Keratinocyte (primary cell): ENCODE measurements around the gene KIFBP. TPM values are rescaled to one million over a fixed set of nuclear protein-coding genes. Genes with fewer than 3 reads are reported as not detected.
A peak's percentile ranks its signal among the peaks of the same experiment; 100 is the strongest.

Source experiments
- DNase-seq: peaks from one replicate; pipeline ENCODE4 v3.0.0-alpha.2; 2011; ENCODE audit warnings: low read depth, missing footprints, low spot score
- FAIRE-seq: peaks from 2 replicates; lab custom pipeline; 2011; peaks lifted over from hg19 to GRCh38; lab: Jason Lieb, UNC
- H2AFZ ChIP-seq: 2 replicates; pipeline ENCODE4 v1.6.0; 2012; ENCODE audit warnings: low read length, control low read depth, inconsistent platforms; ENCODE audit not compliant: control insufficient read depth
- H3K27ac ChIP-seq: 2 replicates; pipeline ENCODE4 v1.5.1; 2011; ENCODE audit warnings: low read length; ENCODE audit not compliant: control insufficient read depth, insufficient read depth
- H3K27me3 ChIP-seq: 3 replicates; pipeline ENCODE4 v1.6.0; 2011; ENCODE audit warnings: low read length; ENCODE audit not compliant: control insufficient read depth, insufficient read depth; ENCODE audit errors: extremely low read depth
- H3K36me3 ChIP-seq, 2 experiments: 2 replicates in 1 of 2; 3 replicates in 1 of 2; pipeline ENCODE4 v1.5.1; 2011; ENCODE audit warnings: low read length in 2 of 2, mild to moderate bottlenecking in 1 of 2; ENCODE audit not compliant: control insufficient read depth in 2 of 2, insufficient read depth in 2 of 2; ENCODE audit errors: extremely low read depth in 1 of 2
- H3K4me1 ChIP-seq: 3 replicates; pipeline ENCODE4 v1.5.1; 2011; ENCODE audit warnings: low read length; ENCODE audit not compliant: control insufficient read depth, insufficient read depth; ENCODE audit errors: extremely low read depth
- H3K4me2 ChIP-seq: 3 replicates; pipeline ENCODE4 v1.6.0; 2011; ENCODE audit warnings: low read depth, low read length; ENCODE audit not compliant: control insufficient read depth, insufficient read depth; ENCODE audit errors: extremely low read depth
- H3K4me3 ChIP-seq, 3 experiments: fragments of 200-600 bp in 1 of 3; sonication (generic) in 1 of 3; 2 replicates in 2 of 3; 3 replicates in 1 of 3; pipeline ENCODE4 v1.5.1; 2011 to 2016; ENCODE audit warnings: low read length in 3 of 3, mild to moderate bottlenecking in 3 of 3, control low read depth in 2 of 3, inconsistent platforms in 1 of 3, low read depth in 1 of 3, mixed read lengths in 1 of 3, mixed run types in 1 of 3, moderate library complexity in 1 of 3; ENCODE audit not compliant: control insufficient read depth in 2 of 3, insufficient read depth in 2 of 3; ENCODE audit errors: extremely low read depth in 1 of 3
- H3K79me2 ChIP-seq: 2 replicates; pipeline ENCODE4 v1.6.0; 2012; ENCODE audit warnings: low read length; ENCODE audit not compliant: control insufficient read depth, insufficient read depth
- H3K9ac ChIP-seq: 3 replicates; pipeline ENCODE4 v1.6.0; 2011; ENCODE audit warnings: low read length; ENCODE audit not compliant: control insufficient read depth, insufficient read depth; ENCODE audit errors: extremely low read depth
- H3K9me1 ChIP-seq: 3 replicates; pipeline ENCODE4 v1.6.0; 2011; ENCODE audit warnings: low read length; ENCODE audit not compliant: control insufficient read depth, insufficient read depth; ENCODE audit errors: extremely low read depth
- H3K9me3 ChIP-seq: 2 replicates; pipeline ENCODE4 v1.5.1; 2012; ENCODE audit warnings: low read depth, low read length; ENCODE audit not compliant: control insufficient read depth
- H4K20me1 ChIP-seq: 3 replicates; pipeline ENCODE4 v1.6.0; 2011; ENCODE audit warnings: low read length; ENCODE audit not compliant: control insufficient read depth, insufficient read depth; ENCODE audit errors: extremely low read depth
- EZH2 ChIP-seq: IDR thresholded peaks from one replicate; pipeline ENCODE4 v1.6.1; 2012; ENCODE audit warnings: inconsistent platforms, mild to moderate bottlenecking, low read length, moderate library complexity
- dilution Hi-C: fragments of 300-500 bp; cut with MboI; formaldehyde crosslinking; loops from one replicate; pipeline ENCODE4 v1.7.0; 2020; ENCODE audit warnings: low sequenced_read_pairs; ENCODE audit not compliant: extremely low pct_ligation_motif_present
- polyA plus RNA-seq, 5 experiments: library from polyadenylated mRNA; depleted of rRNA in 3 of 5; stranded (reverse) in 3 of 5; stranded (forward) in 1 of 5; unstranded in 1 of 5; fragments of >200 nt; gene quantifications; 1 replicate in 1 of 5; 2 replicates in 3 of 5; 3 replicates in 1 of 5; pipeline versions ENCODE4 v1.2.1 to v1.2.3, GENCODE V29; 2011 to 2012; ENCODE audit warnings: missing spikeins in 2 of 5, low read depth in 1 of 5, low replicate concordance in 1 of 5
- TF ChIP-seq, protein P1 (sequence below), 3 experiments: IDR thresholded peaks in 1 of 3; conservative IDR thresholded peaks in 1 of 3; optimal IDR thresholded peaks in 1 of 3; 2 replicates in 2 of 3; 3 replicates in 1 of 3; pipeline versions ENCODE3 to v1.5.1; 2011; ENCODE audit warnings: low read length in 3 of 3, mild to moderate bottlenecking in 3 of 3, moderate library complexity in 2 of 3, control low read depth in 1 of 3, inconsistent platforms in 1 of 3; ENCODE audit not compliant: insufficient read depth in 2 of 3; ENCODE audit errors: extremely low read depth in 1 of 3

The KIFBP gene
- polyA plus RNA-seq, 1 donor (not counting 4 experiments of a cell fraction or from before 2014, with no cell fraction given): 48.9 TPM

DNA sequence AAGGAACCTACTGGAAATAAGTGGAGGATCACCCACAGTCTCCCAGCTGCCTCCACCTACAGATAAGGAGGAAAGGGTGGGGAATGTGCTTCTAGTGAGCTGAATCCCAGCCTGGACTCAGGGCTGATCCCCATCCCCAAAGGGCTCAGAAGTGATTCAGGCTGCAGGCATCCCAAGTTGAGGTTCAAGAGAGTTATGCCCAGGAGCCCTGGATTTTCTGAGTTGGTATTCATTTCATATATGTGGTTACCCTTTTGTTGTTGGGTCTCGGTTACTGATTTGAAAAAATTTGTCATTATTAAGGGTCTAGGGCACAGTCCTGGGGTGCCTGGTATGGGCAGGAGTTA lies 69.3 kb downstream of the KIFBP start:
- dilution Hi-C loops: no loop called here
- Histone ChIP-seq H3K4me2 (no peak overlapping the region), H3K4me3 (no peak overlapping the region), H3K79me2 (no peaks in the 10 kb centered on the region), H3K9me1 (no peaks in the 10 kb centered on the region), H3K27ac (no peak overlapping the region), H3K4me1 (peaks cover 15% of the 10 kb centered on the region), H3K9ac (no peak overlapping the region), H2AFZ (peak overlapping the region; percentile 4), H3K9me3 (no peaks in the 10 kb centered on the region), H4K20me1 (no peaks in the 10 kb centered on the region), H3K27me3 (peaks cover 5% of the 10 kb centered on the region), H3K36me3 (no peaks in the 10 kb centered on the region)
- no peak for TF ChIP-seq EZH2
- TF ChIP-seq, protein P1, sequence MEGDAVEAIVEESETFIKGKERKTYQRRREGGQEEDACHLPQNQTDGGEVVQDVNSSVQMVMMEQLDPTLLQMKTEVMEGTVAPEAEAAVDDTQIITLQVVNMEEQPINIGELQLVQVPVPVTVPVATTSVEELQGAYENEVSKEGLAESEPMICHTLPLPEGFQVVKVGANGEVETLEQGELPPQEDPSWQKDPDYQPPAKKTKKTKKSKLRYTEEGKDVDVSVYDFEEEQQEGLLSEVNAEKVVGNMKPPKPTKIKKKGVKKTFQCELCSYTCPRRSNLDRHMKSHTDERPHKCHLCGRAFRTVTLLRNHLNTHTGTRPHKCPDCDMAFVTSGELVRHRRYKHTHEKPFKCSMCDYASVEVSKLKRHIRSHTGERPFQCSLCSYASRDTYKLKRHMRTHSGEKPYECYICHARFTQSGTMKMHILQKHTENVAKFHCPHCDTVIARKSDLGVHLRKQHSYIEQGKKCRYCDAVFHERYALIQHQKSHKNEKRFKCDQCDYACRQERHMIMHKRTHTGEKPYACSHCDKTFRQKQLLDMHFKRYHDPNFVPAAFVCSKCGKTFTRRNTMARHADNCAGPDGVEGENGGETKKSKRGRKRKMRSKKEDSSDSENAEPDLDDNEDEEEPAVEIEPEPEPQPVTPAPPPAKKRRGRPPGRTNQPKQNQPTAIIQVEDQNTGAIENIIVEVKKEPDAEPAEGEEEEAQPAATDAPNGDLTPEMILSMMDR (optimal IDR thresholded peaks at IDR 0.05 in 1 of 3, IDR thresholded peaks at IDR 0.05 in 1 of 3, conservative IDR thresholded peaks at IDR 0.05 in 1 of 3; ENCODE audit: extremely low read depth in 1 of 3, insufficient read depth in 2 of 3, low read length in 3 of 3): no peak
- no peak for DNase-seq
- FAIRE-seq: no peak

DNA sequence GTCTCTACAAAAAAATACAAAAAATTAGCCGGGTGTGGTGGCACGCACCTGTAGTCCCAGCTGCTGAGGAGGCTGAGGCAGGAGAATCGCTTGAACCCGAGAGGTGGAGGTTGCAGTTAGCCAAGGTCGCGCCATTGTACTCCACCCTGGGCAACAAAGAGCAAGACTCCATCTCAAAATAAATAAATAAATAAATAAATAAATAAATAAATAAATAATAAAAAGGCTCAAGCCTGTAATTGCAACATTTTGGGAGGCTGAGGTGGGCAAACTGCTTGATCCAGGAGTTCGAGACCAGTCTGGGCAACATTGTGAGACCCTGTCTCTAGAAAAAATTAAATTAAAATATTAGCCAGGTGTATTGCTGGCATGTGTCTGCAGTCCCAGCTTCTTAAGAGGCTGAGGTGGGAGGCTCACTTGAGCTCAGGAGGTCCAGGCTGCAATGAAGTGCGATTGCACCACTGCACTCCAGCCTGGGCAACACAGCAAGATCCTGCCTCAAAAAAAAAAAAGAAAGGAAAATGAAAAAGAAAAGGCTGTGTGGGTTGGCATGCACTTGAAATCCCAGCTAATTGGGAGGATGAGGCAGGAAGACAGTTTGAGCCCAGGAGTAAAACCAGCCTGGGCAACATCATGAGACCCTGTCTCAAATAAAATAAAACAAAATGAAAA lies 71.7 kb downstream of the KIFBP start:
- Histone ChIP-seq H3K79me2 (no peaks in the 10 kb centered on the region), H3K4me3 (no peak overlapping the region), H2AFZ (no peak overlapping the region), H3K4me1 (peaks cover 18% of the 10 kb centered on the region), H3K4me2 (no peak overlapping the region), H3K9me1 (no peaks in the 10 kb centered on the region), H3K9ac (no peak overlapping the region), H3K36me3 (no peaks in the 10 kb centered on the region), H4K20me1 (no peaks in the 10 kb centered on the region), H3K27me3 (peaks cover 9% of the 10 kb centered on the region), H3K9me3 (no peaks in the 10 kb centered on the region), H3K27ac (no peak overlapping the region)
- FAIRE-seq: no peak
- TF ChIP-seq, protein P1 (optimal IDR thresholded peaks at IDR 0.05 in 1 of 3, IDR thresholded peaks at IDR 0.05 in 1 of 3, conservative IDR thresholded peaks at IDR 0.05 in 1 of 3; ENCODE audit: extremely low read depth in 1 of 3, insufficient read depth in 2 of 3, low read length in 3 of 3): no peak
- no peak for TF ChIP-seq EZH2
- no peak for DNase-seq
- dilution Hi-C loops: no loop called here
